Iris pigment epithelial cell (primary cell): ENCODE results near the gene KIF5B.
A peak's percentile ranks its signal among the peaks of the same experiment; 100 is the strongest.
"Not testable (repeated sequence)": the region's sequence is repeated elsewhere in the genome, so short reads cannot be mapped to it uniquely, and the experiment has no call there.

Source experiments
- DNase-seq: peaks from one replicate; pipeline ENCODE4 v3.0.0-alpha.2; 2011; ENCODE audit warnings: low read depth

The KIF5B gene

GRCh38 chr10:32056136-32057035, at the start of gene KIF5B:
Gene KIF5B, minus strand, starts transcription at chr10:32056425. Its CDS starts 452 bp downstream, at chr10:32055973.
- peak; percentile 77 for DNase-seq

- no peak for DNase-seq
Observed at GRCh38 chr10:32105782-32106382, 49.7 kb upstream of the KIF5B start.

- DNase-seq: peak; percentile 15
Observed at GRCh38 chr10:32104622-32105509, 48.6 kb upstream of the KIF5B start.

GRCh38 chr10:32104181-32104580, 48.0 kb upstream of the KIF5B start:
- no peak for DNase-seq

GRCh38 chr10:32103721-32104120, 47.5 kb upstream of the KIF5B start:
- DNase-seq: no peak

- not testable (repeated sequence) for DNase-seq
Observed at GRCh38 chr10:32098566-32099259, 42.5 kb upstream of the KIF5B start.

GRCh38 chr10:32095116-32095733, 39.0 kb upstream of the KIF5B start:
- peak; percentile 12 for DNase-seq

GRCh38 chr10:32093650-32094049, 37.4 kb upstream of the KIF5B start:
- no peak for DNase-seq

- no peak for DNase-seq
Observed at GRCh38 chr10:32091046-32091445, 34.8 kb upstream of the KIF5B start.

GRCh38 chr10:32084185-32084851, 28.1 kb upstream of the KIF5B start:
- DNase-seq: no peak

GRCh38 chr10:32077896-32078485, 21.8 kb upstream of the KIF5B start:
- peak; percentile 49 for DNase-seq

- no peak for DNase-seq
Observed at GRCh38 chr10:32073659-32074058, 17.4 kb upstream of the KIF5B start.

- no peak for DNase-seq
Observed at GRCh38 chr10:32073128-32073527, 16.9 kb upstream of the KIF5B start.

GRCh38 chr10:32072025-32072800, 16.0 kb upstream of the KIF5B start:
- no peak for DNase-seq

- no peak for DNase-seq
Observed at GRCh38 chr10:32070645-32071044, 14.4 kb upstream of the KIF5B start.

- no peak for DNase-seq
Observed at GRCh38 chr10:32068569-32068968, 12.3 kb upstream of the KIF5B start.

GRCh38 chr10:32067931-32068330, 11.7 kb upstream of the KIF5B start:
- DNase-seq: not testable (repeated sequence)

GRCh38 chr10:32065856-32066255, 9.6 kb upstream of the KIF5B start:
- peak; percentile 83 for DNase-seq

- DNase-seq: no peak
Observed at GRCh38 chr10:32061440-32061839, 5.2 kb upstream of the KIF5B start.

- DNase-seq: no peak
Observed at GRCh38 chr10:32060347-32060746, 4.1 kb upstream of the KIF5B start.
